ENCODE measurements around the gene CAMK2A.
"Not testable (repeated sequence)": the region's sequence is repeated elsewhere in the genome, so short reads cannot be mapped to it uniquely, and the experiment has no call there.

CAMK2A gene

DNA sequence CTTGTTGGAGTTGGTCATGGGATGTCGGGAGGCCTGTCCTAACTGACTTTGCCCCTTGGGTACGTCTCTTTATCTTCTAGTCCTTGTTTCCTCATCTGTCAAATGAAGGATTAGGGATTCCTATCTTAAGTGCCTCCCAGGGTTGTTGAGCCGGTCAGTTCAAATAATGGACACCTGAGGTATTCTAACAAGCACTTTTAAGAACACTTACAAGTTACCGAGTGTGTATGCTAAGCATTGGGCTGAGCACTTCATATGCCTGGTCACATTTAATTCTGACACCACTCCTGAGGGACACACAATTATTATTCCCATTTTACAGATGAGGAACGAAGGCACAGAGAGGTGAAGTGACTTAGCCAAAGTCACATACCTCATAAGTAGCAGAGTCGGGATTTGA is 37.1 kb downstream of the CAMK2A start:
- no peak for TF ChIP-seq GABPA (IDR thresholded peaks at IDR 0.05; ENCODE audit: low read depth)
- H3K27ac ChIP-seq (replicated peaks): no peak overlapping the region
- H3K4me3 ChIP-seq (replicated peaks; ENCODE audit: insufficient read depth, low read length): no peak overlapping the region
- DNase-seq (ENCODE audit: low read depth in 1 of 2, low spot score in 1 of 2): no peak
- no peaks in the 10 kb centered on the region for H3K27me3 ChIP-seq (ENCODE audit: insufficient read depth, poor library complexity, severe bottlenecking)

DNA sequence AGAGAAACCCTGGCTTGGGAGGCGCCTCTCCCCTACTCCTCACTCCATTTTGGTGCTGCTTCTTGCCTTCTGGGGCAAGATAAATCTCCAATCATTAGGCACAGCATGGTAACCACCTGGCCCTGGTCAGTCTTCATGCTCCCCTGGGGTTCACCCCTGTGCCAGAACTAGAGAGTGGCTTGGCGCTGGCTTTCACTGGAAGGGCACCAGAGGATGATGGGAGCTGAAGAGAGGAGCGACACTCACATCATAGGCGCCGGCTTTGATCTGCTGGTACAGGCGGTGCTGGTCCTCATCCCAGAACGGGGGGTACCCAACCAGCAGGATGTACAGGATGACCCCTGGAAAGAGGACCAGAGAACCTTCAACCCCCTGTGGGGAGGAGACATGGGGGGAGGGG is 38.1 kb downstream of the CAMK2A start:
- H3K4me3 ChIP-seq (replicated peaks; ENCODE audit: insufficient read depth, low read length): no peak overlapping the region
- TF ChIP-seq, protein P1, sequence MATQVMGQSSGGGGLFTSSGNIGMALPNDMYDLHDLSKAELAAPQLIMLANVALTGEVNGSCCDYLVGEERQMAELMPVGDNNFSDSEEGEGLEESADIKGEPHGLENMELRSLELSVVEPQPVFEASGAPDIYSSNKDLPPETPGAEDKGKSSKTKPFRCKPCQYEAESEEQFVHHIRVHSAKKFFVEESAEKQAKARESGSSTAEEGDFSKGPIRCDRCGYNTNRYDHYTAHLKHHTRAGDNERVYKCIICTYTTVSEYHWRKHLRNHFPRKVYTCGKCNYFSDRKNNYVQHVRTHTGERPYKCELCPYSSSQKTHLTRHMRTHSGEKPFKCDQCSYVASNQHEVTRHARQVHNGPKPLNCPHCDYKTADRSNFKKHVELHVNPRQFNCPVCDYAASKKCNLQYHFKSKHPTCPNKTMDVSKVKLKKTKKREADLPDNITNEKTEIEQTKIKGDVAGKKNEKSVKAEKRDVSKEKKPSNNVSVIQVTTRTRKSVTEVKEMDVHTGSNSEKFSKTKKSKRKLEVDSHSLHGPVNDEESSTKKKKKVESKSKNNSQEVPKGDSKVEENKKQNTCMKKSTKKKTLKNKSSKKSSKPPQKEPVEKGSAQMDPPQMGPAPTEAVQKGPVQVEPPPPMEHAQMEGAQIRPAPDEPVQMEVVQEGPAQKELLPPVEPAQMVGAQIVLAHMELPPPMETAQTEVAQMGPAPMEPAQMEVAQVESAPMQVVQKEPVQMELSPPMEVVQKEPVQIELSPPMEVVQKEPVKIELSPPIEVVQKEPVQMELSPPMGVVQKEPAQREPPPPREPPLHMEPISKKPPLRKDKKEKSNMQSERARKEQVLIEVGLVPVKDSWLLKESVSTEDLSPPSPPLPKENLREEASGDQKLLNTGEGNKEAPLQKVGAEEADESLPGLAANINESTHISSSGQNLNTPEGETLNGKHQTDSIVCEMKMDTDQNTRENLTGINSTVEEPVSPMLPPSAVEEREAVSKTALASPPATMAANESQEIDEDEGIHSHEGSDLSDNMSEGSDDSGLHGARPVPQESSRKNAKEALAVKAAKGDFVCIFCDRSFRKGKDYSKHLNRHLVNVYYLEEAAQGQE (IDR thresholded peaks at IDR 0.05; ENCODE audit: insufficient replicate concordance, low read depth): no peak
- no peak for TF ChIP-seq SPI1 (IDR thresholded peaks at IDR 0.05; ENCODE audit: borderline replicate concordance, low read depth)
- TF ChIP-seq, protein P2, sequence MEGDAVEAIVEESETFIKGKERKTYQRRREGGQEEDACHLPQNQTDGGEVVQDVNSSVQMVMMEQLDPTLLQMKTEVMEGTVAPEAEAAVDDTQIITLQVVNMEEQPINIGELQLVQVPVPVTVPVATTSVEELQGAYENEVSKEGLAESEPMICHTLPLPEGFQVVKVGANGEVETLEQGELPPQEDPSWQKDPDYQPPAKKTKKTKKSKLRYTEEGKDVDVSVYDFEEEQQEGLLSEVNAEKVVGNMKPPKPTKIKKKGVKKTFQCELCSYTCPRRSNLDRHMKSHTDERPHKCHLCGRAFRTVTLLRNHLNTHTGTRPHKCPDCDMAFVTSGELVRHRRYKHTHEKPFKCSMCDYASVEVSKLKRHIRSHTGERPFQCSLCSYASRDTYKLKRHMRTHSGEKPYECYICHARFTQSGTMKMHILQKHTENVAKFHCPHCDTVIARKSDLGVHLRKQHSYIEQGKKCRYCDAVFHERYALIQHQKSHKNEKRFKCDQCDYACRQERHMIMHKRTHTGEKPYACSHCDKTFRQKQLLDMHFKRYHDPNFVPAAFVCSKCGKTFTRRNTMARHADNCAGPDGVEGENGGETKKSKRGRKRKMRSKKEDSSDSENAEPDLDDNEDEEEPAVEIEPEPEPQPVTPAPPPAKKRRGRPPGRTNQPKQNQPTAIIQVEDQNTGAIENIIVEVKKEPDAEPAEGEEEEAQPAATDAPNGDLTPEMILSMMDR (IDR thresholded peaks at IDR 0.05; ENCODE audit: insufficient read depth, low read length): no peak
- no peak for DNase-seq (ENCODE audit: low read depth in 1 of 2, low spot score in 1 of 2)

DNA sequence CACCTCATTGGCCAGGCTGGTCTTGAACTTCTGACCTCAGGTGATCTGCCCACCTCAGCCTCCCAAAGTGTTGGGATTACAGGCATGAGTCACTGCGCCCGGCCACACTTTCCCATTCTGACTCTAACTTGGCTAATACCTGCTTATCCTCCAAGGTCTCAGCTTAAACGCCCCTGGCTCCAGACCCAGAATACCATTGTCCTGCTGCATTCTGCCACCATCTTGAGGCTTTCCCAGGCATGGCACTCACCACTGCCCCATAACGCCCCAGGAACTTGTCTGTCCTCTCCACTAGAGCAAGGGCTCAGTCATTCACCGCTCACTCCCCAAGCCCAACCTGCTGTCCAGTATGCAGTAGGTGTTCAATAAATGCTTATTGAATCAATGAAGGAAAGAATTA is 39.8 kb downstream of the CAMK2A start:
- Histone ChIP-seq H3K27ac (replicated peaks) (no peak overlapping the region), H3K4me3 (replicated peaks; ENCODE audit: insufficient read depth, low read length) (no peak overlapping the region), H3K27me3 (ENCODE audit: insufficient read depth, poor library complexity, severe bottlenecking) (no peaks in the 10 kb centered on the region)
- DNase-seq (ENCODE audit: low read depth in 1 of 2, low spot score in 1 of 2): no peak
- TF ChIP-seq, protein P1 (IDR thresholded peaks at IDR 0.05; ENCODE audit: insufficient replicate concordance, low read depth): no peak

More for the DNA sequence above, 38.1 kb downstream of the CAMK2A start:
- H3K27ac ChIP-seq (replicated peaks): no peak overlapping the region
- no peaks in the 10 kb centered on the region for H3K27me3 ChIP-seq (ENCODE audit: insufficient read depth, poor library complexity, severe bottlenecking)

DNA sequence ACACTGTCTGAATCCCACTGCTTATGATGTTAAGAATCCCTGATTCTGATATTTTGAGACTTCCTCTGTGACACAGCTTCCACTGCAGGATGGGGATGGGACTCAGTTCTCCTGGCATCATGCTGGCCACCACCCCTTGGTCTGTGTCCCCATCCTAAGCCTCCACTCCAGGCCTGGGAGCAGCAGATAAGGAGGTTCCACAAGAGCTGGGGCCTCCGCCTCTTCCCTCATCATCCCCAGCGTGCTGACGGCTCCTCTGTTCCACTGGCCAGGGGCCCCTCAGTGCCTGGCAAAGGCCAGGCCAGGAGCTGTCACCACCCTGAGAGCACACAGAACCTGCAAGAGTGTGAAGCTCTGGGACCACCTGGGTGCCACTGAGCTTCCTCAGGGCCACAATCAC is 40.6 kb downstream of the CAMK2A start:
- Histone ChIP-seq H3K27ac (replicated peaks) (no peak overlapping the region), H3K4me3 (replicated peaks; ENCODE audit: insufficient read depth, low read length) (no peak overlapping the region), H3K27me3 (ENCODE audit: insufficient read depth, poor library complexity, severe bottlenecking) (no peaks in the 10 kb centered on the region)
- no peak for DNase-seq (ENCODE audit: low read depth in 1 of 2, low spot score in 1 of 2)
- no peak for TF ChIP-seq SPI1 (IDR thresholded peaks at IDR 0.05; ENCODE audit: borderline replicate concordance, low read depth)
- TF ChIP-seq, protein P2 (IDR thresholded peaks at IDR 0.05; ENCODE audit: insufficient read depth, low read length): no peak
- no peak for TF ChIP-seq POLR2AphosphoS5 (IDR thresholded peaks at IDR 0.05; ENCODE audit: low read depth)

DNA sequence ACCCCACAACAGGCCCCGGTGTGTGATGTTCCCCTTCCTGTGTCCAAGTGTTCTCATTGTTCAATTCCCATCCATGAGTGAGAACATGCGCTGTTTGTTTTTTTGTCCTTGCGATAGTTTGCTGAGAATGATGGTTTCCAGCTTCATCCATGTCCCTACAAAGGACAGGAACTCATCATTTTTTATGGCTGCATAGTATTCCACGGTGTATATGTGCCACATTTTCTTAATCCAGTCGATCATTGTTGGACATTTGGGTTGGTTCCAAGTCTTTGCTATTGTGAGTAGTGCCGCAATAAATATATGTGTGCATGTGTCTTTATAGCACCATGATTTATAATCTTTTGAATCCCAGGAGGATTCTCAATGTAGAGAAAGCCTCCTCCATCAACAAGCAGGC is 41.1 kb downstream of the CAMK2A start:
- H3K27ac ChIP-seq (replicated peaks); DNase-seq (ENCODE audit: low read depth in 1 of 2, low spot score in 1 of 2); H3K27me3 ChIP-seq (ENCODE audit: insufficient read depth, poor library complexity, severe bottlenecking); H3K4me3 ChIP-seq (replicated peaks; ENCODE audit: insufficient read depth, low read length): not testable (repeated sequence)

DNA sequence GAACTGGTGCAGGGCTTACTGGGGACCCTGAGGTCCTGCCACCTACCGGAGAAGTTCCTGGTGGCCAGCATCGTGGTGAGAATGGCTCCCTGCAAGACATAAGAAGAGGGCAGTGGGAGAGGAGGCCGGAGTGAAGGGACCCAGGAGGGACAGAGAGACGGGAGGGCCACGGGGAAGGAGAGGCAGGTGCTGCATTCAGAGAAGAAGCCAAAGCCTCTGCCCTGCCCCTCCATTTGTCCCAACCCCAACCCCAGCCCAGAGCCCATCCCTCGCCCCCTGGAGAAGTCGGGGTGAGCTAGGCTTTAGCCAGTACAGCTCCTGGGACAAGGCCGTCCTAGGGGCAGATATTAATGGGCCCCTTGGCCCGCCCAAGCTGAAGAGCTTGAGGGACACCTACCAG is 41.8 kb downstream of the CAMK2A start:
- no peak for DNase-seq (ENCODE audit: low read depth in 1 of 2, low spot score in 1 of 2)
- no peak overlapping the region for H3K4me3 ChIP-seq (replicated peaks; ENCODE audit: insufficient read depth, low read length)
- no peak for TF ChIP-seq POLR2AphosphoS5 (IDR thresholded peaks at IDR 0.05; ENCODE audit: low read depth)
- TF ChIP-seq, protein P1 (IDR thresholded peaks at IDR 0.05; ENCODE audit: insufficient replicate concordance, low read depth): no peak
- no peak for TF ChIP-seq GABPA (IDR thresholded peaks at IDR 0.05; ENCODE audit: low read depth)
- TF ChIP-seq SPI1 (IDR thresholded peaks at IDR 0.05; ENCODE audit: borderline replicate concordance, low read depth): no peak
- TF ChIP-seq, protein P2 (IDR thresholded peaks at IDR 0.05; ENCODE audit: insufficient read depth, low read length): no peak
- no peak overlapping the region for H3K27ac ChIP-seq (replicated peaks)
- H3K27me3 ChIP-seq (ENCODE audit: insufficient read depth, poor library complexity, severe bottlenecking): no peaks in the 10 kb centered on the region
